GM15510 (cell line): ENCODE data around the gene KRT37.

Experiments
- POLR2A ChIP-seq: IDR thresholded peaks from 3 replicates; pipeline ENCODE4 v1.6.1; 2011; ENCODE audit warnings: borderline replicate concordance; ENCODE audit not compliant: insufficient read length; ENCODE audit errors: extremely low read depth

KRT37 gene

GRCh38 chr17:41424111-41424635 is at the start of gene KRT37:
KRT37 (minus strand) TSS chr17:41424585; CDS start chr17:41424523, 62 bp downstream.
- no peak for TF ChIP-seq POLR2A

DNA sequence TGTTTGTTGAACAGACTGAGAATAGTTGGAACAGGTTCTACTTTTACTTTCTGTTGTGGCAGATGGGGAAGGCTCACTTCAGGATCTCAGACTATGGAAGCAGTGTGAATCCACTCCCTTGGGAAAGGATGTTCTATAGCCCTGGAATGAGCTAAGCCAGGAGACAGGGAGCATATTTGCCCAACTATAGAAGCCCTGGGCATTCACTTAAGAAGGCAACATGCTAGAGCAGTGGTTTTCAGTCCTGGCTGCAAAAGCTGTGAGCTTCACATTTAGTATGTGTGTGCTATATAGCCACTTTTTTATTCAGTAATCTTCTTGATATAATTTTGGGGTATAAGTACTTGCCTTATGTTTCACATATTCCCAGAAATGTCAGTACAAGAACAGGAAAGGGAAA is 44.0 kb upstream of the KRT37 start:
- no peak for TF ChIP-seq POLR2A

DNA sequence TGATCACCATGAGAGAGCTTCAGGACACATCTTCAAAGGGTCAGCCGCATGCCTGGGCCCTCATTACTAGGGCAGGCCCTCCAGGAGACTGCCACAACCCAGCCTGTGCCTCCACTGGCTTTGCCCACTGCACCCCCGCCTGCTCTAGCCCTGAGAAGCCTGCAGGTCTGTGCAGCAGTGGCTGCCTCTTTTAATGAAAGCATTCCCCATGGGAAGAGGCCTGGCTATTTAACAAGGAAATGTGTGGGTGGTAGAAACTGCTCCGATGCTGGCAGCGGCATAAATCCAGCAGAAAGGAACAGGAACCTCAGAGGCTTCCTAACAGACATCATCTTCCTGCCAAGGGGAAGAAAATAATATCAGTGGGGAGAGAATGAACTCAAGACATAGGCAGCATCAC is 43.2 kb upstream of the KRT37 start:
- TF ChIP-seq POLR2A, result no peak

DNA sequence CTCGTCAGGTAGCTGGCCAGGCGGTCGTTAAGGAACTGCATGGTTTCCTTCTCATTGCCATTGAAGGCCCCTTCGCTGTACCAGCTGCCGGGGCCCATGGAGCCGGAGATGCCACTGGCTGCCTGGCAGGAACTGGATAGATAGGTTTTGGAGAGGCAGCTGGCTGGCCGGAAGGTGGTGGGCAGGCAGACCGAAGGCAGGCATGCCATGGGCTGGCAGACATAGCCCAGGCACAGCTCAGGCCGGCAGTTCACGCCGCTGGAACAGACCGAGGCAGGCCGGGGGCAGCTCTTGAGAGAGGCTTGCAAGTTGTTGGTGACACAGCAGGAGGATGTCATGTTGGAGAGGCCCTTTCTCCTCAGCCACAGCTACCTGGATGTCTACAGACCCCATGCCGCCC is 42.6 kb upstream of the KRT37 start, which contains the start of gene KRT32:
TSS of gene KRT32 (minus strand) at position 399 of the 400 bp plus-strand sequence. CDS start at position 338, 61 bp downstream.
- TF ChIP-seq POLR2A, result no peak

- no peak for TF ChIP-seq POLR2A
Observed at GRCh38 chr17:41464682-41465081, 40.3 kb upstream of the KRT37 start.

- no peak for TF ChIP-seq POLR2A
Observed at GRCh38 chr17:41464173-41464572, 39.8 kb upstream of the KRT37 start.

GRCh38 chr17:41463746-41464145 is 39.4 kb upstream of the KRT37 start:
- TF ChIP-seq POLR2A, result no peak

GRCh38 chr17:41462705-41463104 is 38.3 kb upstream of the KRT37 start:
- no peak for TF ChIP-seq POLR2A

GRCh38 chr17:41457676-41458075 is 33.3 kb upstream of the KRT37 start:
- TF ChIP-seq POLR2A, result no peak

DNA sequence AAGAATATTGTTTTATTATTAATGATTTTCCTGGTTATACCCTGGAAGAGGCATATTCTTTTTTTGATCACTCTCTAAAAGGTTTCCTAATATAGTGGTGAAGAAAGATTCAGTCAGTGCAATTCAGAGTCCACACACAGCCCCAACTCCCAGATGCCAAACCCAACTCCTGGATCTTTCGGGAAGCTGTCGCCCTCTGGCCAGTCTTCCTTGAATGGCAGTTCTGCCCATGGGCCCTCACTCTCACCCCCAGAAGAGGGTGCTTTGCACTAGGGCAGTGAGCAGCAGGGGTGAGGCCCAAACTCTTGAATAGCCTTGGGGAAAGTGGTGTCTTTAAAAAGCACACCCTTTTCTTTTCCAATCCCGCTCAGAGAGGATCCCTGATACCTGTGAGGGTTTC is 31.8 kb upstream of the KRT37 start:
- no peak for TF ChIP-seq POLR2A

- no peak for TF ChIP-seq POLR2A
Observed at GRCh38 chr17:41455236-41455635, 30.9 kb upstream of the KRT37 start.

DNA sequence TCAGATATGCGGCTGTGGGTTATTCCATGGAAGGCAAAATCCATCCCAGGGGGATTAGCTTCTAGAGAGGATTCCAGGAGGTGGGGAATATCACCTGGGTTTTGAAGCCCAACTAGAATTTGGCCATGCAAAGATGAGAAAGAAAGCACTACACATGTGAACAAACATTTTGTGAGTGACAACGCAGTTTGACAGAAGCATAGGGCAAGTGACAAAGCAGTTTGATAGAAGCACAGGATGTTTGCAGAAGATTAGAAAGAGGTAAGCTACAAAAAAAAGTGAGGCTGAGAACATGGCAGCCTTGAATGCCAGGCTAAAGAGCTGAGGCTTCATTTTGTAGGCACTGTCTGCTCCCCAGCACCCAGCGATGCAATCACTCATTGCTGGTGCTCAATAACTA is 28.7 kb upstream of the KRT37 start:
- no peak for TF ChIP-seq POLR2A

DNA sequence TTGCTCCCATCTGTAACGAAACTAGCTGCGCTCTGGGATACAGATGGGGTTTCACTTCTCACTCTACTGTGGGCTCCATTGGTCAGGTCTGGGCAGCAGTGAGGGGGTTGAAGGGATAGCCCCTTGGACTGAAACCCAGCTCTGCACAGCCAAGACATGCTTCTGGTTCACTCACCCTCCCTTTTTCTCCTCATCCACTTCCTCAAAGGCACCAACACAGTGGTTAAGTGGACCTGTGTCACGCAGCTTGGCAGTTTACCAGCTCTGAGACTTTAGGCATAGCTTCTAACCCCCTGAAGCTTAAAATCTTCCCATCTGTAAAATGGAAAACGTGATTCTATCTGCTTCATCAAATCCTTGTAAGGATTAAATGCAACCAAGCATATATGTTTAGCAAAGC is 27.9 kb upstream of the KRT37 start:
- TF ChIP-seq POLR2A, result no peak

- TF ChIP-seq POLR2A, result no peak
Observed at GRCh38 chr17:41451154-41451728, 26.9 kb upstream of the KRT37 start.

DNA sequence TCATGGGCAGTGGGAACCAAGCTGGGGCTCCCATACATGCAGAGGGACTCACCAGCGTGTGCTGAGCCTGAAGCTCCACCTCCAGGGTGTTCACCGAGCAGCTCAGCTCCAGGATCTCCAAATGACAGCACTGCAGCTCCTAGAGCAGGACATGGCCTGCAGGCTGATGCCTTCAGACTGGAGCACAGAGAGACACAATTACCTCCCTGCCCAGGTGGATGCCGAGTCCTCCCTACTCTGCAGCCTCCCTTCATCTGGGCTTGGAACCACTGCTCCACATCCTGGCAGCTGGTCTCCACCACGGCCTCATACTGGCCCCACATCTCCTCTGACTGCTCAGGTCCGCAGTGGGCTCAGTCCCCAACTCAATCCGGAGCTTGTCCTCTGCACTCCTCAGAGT is 24.6 kb upstream of the KRT37 start:
- no peak for TF ChIP-seq POLR2A

DNA sequence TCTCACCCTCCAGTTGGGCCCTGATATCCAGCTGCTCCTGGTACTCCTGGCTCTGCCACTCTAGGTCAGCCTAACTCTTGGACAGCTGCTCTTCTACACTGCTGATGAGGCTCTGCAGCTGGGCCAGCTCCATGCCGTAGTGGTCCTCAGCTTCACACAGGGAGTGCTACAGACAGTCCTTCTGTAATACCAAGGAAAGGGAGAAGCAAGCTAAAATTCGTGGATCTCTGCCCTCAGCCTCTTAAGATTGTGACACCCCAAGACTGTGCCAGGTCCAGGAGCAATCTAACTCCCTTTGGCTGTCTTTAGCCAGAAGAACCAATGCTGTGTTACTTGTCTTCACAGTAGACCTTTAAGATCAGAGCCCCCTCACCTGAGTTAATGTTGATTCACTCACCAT is 24.1 kb upstream of the KRT37 start:
- TF ChIP-seq POLR2A, result no peak

DNA sequence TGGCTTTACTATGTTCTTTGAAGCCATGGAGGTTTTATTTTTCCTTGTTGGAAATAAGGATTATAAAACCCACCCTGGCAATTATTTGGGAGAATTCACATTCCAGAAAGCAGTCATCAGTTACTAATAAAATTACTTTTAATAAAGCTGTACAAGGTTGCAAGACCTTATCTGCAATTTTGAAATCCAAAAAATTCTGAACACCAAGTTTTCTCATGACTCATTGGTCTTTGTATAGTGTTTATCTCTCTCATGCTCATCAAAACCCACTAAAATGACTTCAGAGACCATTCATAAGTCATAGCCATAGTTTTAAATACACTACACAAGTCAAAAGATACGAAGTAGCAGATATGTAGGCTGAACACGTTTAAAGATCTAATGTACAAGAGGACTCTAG is 22.4 kb upstream of the KRT37 start:
- no peak for TF ChIP-seq POLR2A
